Right lobe of liver (tissue), 6 donors: Measurements from ENCODE around the gene HSPBP1. TPM values are rescaled to one million over a fixed set of nuclear protein-coding genes. Genes with fewer than 3 reads are reported as not detected.

Experiments used
- ATAC-seq, 4 donors: fragments of 200-7000 bp; cut with Tn5 transposase; one replicate each; pipeline ENCODE4 v1.9.1; 2020; ENCODE audit warnings: mild to moderate bottlenecking in 4 of 4, moderate library complexity in 4 of 4
- DNase-seq, 3 donors: peaks; one replicate each; pipeline ENCODE4 v3.0.0-alpha.2; 2020
- H3K27ac ChIP-seq, 3 donors: fragments of 200-600 bp; one replicate each; pipeline ENCODE4 v1.8.0; 2022
- H3K27me3 ChIP-seq, 2 donors: fragments of 200-600 bp; one replicate each; pipeline ENCODE4 v1.8.0; 2022
- H3K36me3 ChIP-seq, 4 donors: fragments of 200-600 bp; sonication (generic) in 1 of 4; one replicate each; pipeline versions ENCODE4 v1.5.1 to v1.8.0; 2017 to 2022; ENCODE audit warnings: control low read depth in 1 of 4
- H3K4me1 ChIP-seq, 4 donors: fragments of 200-600 bp; sonication (generic) in 1 of 4; one replicate each; pipeline versions ENCODE4 v1.5.1 to v1.8.0; 2017 to 2022; ENCODE audit warnings: control low read depth in 1 of 4
- H3K4me3 ChIP-seq, 3 donors: fragments of 200-600 bp; one replicate each; pipeline ENCODE4 v1.8.0; 2022
- H3K9me3 ChIP-seq, 4 donors: fragments of 200-600 bp; sonication (generic) in 1 of 4; one replicate each; pipeline versions ENCODE4 v1.5.1 to v1.8.0; 2017 to 2022; ENCODE audit warnings: control low read depth in 1 of 4
- CTCF ChIP-seq, 4 donors: fragments of 200-600 bp in 3 of 4; fragments of 450-650 bp in 1 of 4; IDR thresholded peaks; one replicate each; pipeline versions ENCODE4 v1.5.1 to v1.8.0; 2016 to 2022; ENCODE audit warnings: antibody characterized with exemption in 4 of 4, mild to moderate bottlenecking in 2 of 4
- POLR2A ChIP-seq: fragments of 450-650 bp; IDR thresholded peaks from one replicate; pipeline ENCODE4 v1.6.1; 2017; ENCODE audit warnings: antibody characterized with exemption, mild to moderate bottlenecking
- WGBS: methylation state at CpG from one replicate; pipeline ENCODE4 v1.1.6; 2018; ENCODE audit warnings: low coverage, low lambda C conversion rate; ENCODE audit not compliant: insufficient coverage; ENCODE audit errors: missing lambda C conversion rate; 5-methylcytosine and 5-hydroxymethylcytosine counted together
- intact Hi-C, 2 donors: fragments of 100-400 bp; cut with DNase I; formaldehyde crosslinking; loops; one replicate each; pipeline versions ENCODE4 v1.11.2 to v1.14.1; 2022
- total RNA-seq, 6 experiments: library from RNA; depleted of rRNA in 2 of 6; stranded (reverse); fragments of >200 nt in 2 of 6; fragmentation: NEBNext Ultra II Directional in 3 of 6; extraction: Animal tissue kit (Norgen Biotek cat#: 25700) in 3 of 6; gene quantifications; one replicate each; pipeline versions ENCODE4 v1.1.0 to v1.2.4, GENCODE V29; 2016 to 2023
- donor health status: DM: no; HTN: yes; CAD: no.
- donor health status: DM: no; HTN: no; CAD: no.
- donor health status: DM: no; HTN: no; CAD: no.
- donor health status: DM: no; HTN: yes; CAD: no.
- donor health status: DM: no; HTN: yes; CAD: no.

HSPBP1 gene
- total RNA-seq, 6 experiments from 2014 or later, result 11.3 to 28.3 (median 15.6) TPM

- Histone ChIP-seq H3K27me3 (no peaks in the 10 kb centered on the region), H3K9me3 (peaks cover 0 to 2% (median 0%) of the 10 kb centered on the region in 4 donors), H3K27ac (peak overlapping the region; percentile 72 to 88 (median 77)), H3K4me3 (peak overlapping the region; percentile 85 to 96 (median 94)), H3K36me3 (no peaks in the 10 kb centered on the region), H3K4me1 (peaks cover 0 to 28% (median 14%) of the 10 kb centered on the region in 4 donors)
- ATAC-seq (no peak), DNase-seq (peak in 2 of 3 donors; percentile 53 to 56)
- intact Hi-C loops, result loop anchor here in 1 of 2 donors (10.0 kb wide), 1 partner anchor 65 kb away; no protein-coding TSS in a partner anchor
- TF ChIP-seq CTCF (IDR thresholded peaks at IDR 0.05) (no peak), POLR2A (no peak)
- 50% methylated on average over 29 of the region's 29 CpGs for WGBS
Measured at GRCh38 chr19:55259540-55260210, 20.2 kb downstream of the HSPBP1 start.

GRCh38 chr19:55258828-55259539 is 20.9 kb downstream of the HSPBP1 start, which contains the start of gene PPP6R1:
PPP6R1 (minus strand) TSS chr19:55259017; CDS start chr19:55247103, 11,914 bp downstream.
- intact Hi-C loops, result loop anchor here in 1 of 2 donors (10.0 kb wide), 1 partner anchor 64 kb away; no protein-coding TSS in a partner anchor
- ATAC-seq (peak; percentile 90 to 94 (median 92)), DNase-seq (peak; percentile 97 to 99 (median 99))
- Histone ChIP-seq H3K27me3 (no peaks in the 10 kb centered on the region), H3K4me3 (peak within 1 kb of the TSS; percentile 85 to 96 (median 94)), H3K27ac (peak within 1 kb of the TSS; percentile 77 to 88 (median 86)), H3K4me1 (peaks cover 0 to 28% (median 14%) of the 10 kb centered on the region in 4 donors), H3K36me3 (no peaks in the 10 kb centered on the region), H3K9me3 (peaks cover 0 to 2% (median 0%) of the 10 kb centered on the region in 4 donors)
- no peak for TF ChIP-seq CTCF (IDR thresholded peaks at IDR 0.05)
- peak; percentile 90 for TF ChIP-seq POLR2A
- 0% methylated on average over 6 of the region's 76 CpGs for WGBS

GRCh38 chr19:55258476-55258827 is 21.5 kb downstream of the HSPBP1 start:
- Histone ChIP-seq H3K9me3 (peaks cover 0 to 2% (median 0%) of the 10 kb centered on the region in 4 donors), H3K4me1 (peaks cover 0 to 28% (median 14%) of the 10 kb centered on the region in 4 donors), H3K36me3 (no peaks in the 10 kb centered on the region), H3K27me3 (no peaks in the 10 kb centered on the region), H3K27ac (peak overlapping the region; percentile 48 to 88 (median 86)), H3K4me3 (peak overlapping the region; percentile 85 to 96 (median 94))
- DNase-seq (no peak), ATAC-seq (peak in 3 of 4 donors; percentile 7 to 25 (median 17))
- intact Hi-C loops, result loop anchor here in 1 of 2 donors (10.0 kb wide), 1 partner anchor 64 kb away; no protein-coding TSS in a partner anchor
- TF ChIP-seq CTCF (IDR thresholded peaks at IDR 0.05), result no peak
- TF ChIP-seq POLR2A, result no peak
- WGBS, result 0% methylated on average over 5 of the region's 53 CpGs

GRCh38 chr19:55257461-55258420 is 22.2 kb downstream of the HSPBP1 start:
- no peaks in the 10 kb centered on the region for H3K36me3 ChIP-seq
- ATAC-seq (no peak), DNase-seq (no peak)
- peak overlapping the region; percentile 85 to 96 (median 94) for H3K4me3 ChIP-seq
- H3K4me1 ChIP-seq, result peaks cover 0 to 28% (median 14%) of the 10 kb centered on the region in 4 donors
- H3K27me3 ChIP-seq, result no peaks in the 10 kb centered on the region
- peaks cover 0 to 2% (median 0%) of the 10 kb centered on the region in 4 donors for H3K9me3 ChIP-seq
- intact Hi-C loops, result loop anchor here in 1 of 2 donors (10.0 kb wide), 1 partner anchor 63 kb away; no protein-coding TSS in a partner anchor
- peak overlapping the region; percentile 2 to 88 (median 86) for H3K27ac ChIP-seq
- TF ChIP-seq CTCF (IDR thresholded peaks at IDR 0.05) (no peak), POLR2A (no peak)
- WGBS, result 2% methylated on average over 42 of the region's 51 CpGs
